Measurements from ENCODE around the gene GASK1A.
"Not testable (repeated sequence)": the region's sequence is repeated elsewhere in the genome, so short reads cannot be mapped to it uniquely, and the experiment has no call there.

The GASK1A gene

DNA sequence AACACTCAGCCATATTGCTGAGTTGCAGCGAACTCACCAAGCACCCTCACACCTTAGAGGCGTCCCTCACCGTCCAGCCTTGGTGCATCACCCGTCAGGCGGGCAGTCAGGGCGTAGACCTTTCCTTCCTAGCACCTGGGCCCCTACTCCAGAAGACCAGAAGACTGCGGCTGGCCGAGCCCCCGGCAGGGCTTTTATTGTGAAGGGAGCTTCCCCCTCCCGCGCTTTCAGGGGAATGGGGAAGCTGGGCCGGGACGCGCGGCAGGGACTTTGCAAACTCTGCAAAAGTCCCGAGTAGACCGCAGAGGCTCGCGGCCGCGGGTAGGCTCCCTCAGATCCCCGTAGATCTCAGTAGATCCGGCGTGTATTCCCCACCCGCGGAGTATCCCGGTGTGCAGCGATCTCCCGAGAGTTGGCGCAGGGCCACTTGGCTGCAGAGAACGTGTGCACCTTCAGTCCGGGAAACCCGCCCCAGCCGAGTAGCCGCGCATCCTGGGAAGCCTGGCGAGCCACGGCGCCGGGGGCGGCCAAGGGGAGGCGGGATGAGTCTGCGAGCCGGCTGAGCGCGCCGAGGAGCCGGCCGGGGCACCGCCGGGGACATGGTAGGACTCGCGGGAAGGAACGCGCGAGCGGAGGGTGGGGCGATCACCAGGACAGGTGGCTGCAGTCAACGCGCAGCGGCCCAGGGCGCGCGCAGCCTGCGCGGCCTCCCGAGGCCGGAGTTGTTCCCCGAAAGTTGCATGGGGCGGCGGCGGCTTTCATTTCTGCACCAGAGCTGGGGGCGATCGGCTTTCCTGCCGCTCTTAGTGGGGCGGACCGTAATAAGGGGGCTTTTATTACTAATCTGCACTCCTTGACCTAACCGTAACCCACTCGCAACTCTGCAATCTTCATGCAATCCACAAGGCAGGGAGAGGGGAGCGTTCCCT lies at the start of gene GASK1A:
Gene GASK1A, plus strand, starts transcription at position 268 of the 929 bp plus-strand sequence. Its CDS starts 332 bp downstream, at position 600.
- DNase-seq (ENCODE audit: extremely low read depth in 1 of 2, low read depth in 1 of 2): no peak

DNA sequence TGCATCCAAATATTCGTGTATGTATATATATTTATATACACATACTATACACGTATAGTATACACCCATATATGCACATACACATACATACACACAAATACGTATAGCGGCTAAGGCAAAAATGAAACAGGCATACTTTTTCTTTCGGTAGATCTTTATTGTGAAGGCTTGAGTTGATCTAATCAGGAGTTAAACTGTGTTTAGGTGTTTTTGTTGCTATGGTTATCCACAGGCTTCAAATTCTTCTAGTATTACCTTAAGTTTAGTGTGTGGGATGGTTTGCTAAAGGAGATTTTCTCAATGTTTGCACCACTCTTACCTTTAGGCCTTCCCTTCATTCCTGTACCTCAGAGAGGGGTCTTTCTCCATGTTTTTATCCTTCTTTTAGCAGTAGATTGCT lies 45.0 kb upstream of the GASK1A start:
- DNase-seq (ENCODE audit: extremely low read depth in 1 of 2, low read depth in 1 of 2): no peak

DNA sequence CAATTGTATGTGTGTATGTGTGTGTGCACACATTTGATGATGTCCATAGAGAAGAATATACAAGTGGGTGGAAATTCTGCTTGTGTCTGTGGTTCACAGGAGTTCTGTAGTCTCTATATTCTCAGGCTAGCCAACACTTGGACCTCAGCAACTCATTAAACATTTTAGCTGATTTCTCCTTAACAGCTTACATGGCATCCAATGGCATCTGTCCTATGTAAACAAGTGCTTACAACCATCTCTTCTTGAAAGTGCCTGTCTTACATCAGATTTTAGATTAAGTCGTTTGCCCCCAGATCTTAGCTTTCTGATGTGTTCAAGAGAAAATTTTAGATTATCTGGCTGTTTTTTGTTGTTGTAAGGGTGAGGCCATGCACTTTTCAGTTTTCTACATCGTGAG lies 44.2 kb upstream of the GASK1A start:
- no peak for DNase-seq (ENCODE audit: extremely low read depth in 1 of 2, low read depth in 1 of 2)

DNA sequence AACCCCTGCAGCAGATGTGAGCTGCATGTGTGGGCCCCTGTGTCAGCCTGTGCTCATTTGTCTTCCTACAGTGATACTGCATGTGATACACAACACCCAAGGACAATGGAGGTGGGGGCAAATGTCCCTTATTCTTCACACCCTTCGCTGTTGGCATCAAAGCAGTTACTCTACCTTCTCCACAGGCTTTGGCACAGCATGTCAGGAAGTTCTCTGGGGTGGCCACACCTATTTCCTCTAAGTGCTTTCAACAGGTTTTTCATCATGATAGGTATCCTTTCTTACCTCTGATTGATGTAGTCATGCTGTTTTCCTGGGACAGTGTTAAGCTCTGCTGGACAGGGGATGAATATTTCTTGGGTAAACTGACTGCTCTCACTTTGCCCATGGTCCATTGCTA lies 43.6 kb upstream of the GASK1A start:
- DNase-seq (ENCODE audit: extremely low read depth in 1 of 2, low read depth in 1 of 2): no peak

DNA sequence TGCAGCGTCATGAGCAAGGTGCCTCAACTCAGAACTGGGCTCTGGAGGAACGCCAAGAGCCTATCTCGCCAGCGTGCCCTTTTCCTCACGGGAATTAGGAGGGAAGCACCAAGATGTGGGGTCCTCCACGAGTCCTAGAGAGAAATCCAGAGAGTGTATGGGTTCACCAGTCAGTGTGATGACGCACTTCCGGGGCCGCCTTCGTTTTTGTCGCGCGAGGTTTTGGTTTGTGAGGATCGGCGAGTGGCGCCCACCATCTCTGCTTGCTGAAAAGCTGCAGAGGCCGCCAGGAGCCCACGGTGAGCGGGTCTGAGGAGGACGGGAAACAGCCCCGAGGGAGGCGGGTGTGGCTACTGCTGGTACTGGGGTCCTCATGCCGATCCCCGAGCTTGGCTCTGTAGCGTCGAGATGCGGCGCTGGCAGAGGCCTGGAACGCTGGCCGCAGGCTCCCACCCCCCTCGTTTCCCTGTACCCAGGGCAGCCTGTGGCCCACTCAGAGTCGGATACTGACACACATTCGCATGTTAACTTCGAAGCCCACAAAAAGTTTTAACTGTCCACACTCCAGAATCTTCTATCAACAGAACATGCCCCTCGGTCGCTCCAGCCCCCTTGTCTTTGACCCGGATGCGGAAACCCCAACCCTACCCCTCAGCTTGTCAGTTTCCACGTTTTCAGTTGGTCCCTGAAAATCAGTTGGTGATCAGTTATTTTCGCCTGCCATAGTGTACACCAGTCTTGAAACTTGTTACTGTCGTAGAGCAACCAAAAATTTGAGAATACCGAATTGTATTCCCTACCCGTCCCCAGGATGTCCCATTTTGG lies 42.7 kb upstream of the GASK1A start:
- no peak for DNase-seq (ENCODE audit: extremely low read depth in 1 of 2, low read depth in 1 of 2)

DNA sequence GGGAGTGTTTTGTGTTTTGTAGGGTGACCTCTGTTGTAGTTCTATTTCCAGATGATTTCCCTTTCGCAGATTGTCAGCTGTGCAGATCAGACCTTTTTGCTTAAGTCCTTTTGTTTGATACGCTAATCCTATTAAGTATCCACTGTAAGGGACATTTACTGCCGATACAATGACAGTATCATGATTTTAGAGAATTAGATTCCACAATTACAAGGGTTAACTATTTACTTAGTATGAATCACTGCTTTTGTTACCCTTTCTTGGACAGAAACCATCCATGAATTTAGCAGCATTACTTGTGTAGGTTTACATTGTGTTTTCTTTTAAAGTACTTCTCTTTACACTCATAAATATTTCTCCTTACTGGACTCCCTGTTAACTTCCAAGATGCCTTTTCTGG lies 41.8 kb upstream of the GASK1A start:
- no peak for DNase-seq (ENCODE audit: extremely low read depth in 1 of 2, low read depth in 1 of 2)

DNA sequence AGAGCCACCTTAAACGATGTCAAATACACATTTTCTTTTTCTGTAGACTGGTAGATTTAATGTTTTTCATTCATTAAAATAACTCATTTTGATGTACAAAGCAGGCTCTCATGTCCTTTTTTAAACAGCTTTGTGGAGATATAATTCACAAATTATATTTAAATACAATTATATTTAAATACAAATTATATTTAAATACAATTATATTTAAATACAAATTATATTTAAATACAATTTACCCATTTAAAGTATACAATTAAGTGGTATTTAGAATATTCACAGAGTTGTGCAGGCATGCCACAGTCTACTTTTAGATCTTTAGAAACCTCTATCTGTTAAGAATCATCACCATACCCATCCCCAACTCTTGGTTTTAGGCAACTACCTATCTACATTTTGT lies 36.4 kb upstream of the GASK1A start:
- no peak for DNase-seq (ENCODE audit: extremely low read depth in 1 of 2, low read depth in 1 of 2)

DNA sequence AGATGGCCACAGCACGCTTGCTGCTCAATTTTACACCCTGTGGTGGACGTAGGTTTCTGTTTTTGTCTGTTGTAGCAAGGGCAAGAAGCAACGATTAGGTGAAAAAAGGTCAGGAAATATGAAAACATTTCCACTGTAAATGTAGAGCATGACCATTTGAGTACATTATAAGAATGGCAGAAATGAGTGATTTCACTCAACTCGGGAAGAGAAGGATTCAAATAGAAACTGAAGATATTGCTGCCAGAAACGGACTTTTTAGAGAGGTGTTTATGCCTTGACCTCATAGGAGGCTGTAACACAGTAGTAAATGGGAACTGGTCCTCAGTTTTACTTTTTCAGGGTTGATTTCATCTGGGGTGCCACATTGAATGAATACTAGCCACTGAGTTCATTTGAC lies 33.1 kb upstream of the GASK1A start:
- no peak for DNase-seq (ENCODE audit: extremely low read depth in 1 of 2, low read depth in 1 of 2)

DNA sequence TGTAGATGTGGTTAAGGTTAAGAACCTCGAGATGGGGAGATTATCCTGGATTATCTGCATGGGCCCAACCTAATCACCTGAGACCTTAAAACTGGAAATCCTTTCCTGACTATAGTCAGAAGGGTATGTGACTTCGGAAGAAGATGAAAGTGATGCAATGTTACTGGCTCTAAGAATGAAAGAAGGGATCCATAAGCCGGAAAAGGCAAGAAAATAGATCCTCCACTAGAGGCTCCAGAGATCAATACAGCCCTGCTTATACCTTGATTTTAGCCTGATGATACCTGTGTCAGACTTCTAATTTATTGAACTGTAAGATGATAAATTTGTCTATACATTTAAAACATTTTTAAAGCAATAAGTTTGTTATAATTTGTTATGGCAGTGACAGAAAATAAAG lies 21.5 kb upstream of the GASK1A start:
- DNase-seq (ENCODE audit: extremely low read depth in 1 of 2, low read depth in 1 of 2): no peak

DNA sequence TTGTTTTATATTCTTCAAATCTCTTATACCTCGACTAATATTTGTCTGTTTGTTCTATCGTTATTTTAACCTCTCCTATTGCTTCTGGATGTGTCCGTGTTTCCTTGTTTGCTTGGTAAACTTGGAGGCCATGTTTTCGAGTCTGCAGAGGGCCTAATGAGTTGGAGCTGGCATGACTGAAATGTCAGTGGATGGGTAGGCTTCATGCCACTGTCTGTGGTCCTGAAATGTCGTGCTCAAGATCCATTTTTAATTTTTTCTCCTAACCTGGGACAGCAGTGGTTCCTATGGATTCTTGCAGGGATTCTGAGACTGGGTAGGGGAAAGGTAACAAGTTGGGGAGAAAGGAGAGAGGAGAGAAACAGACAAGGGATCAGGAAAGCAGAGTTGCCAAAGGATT lies 18.8 kb upstream of the GASK1A start:
- DNase-seq (ENCODE audit: extremely low read depth in 1 of 2, low read depth in 1 of 2): no peak

DNA sequence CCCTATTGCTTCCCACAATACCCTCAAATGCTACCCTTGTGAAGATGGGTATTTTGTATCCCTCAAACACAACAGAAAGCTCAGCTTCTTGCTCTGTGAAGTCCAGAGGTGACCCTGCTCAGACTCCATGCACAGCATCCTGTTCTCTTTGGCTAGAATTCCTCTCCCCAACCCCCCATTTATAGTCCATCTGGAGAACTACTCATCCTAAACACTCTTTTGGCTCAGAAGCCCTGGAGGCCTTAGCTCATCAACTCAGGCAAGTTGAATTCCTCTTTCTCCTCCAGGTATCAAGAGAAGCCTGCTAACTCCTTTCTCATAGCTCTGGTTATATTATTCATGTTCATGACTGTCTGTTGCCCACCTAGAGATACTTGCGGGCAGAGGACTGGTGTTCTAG lies 18.3 kb upstream of the GASK1A start:
- no peak for DNase-seq (ENCODE audit: extremely low read depth in 1 of 2, low read depth in 1 of 2)

DNA sequence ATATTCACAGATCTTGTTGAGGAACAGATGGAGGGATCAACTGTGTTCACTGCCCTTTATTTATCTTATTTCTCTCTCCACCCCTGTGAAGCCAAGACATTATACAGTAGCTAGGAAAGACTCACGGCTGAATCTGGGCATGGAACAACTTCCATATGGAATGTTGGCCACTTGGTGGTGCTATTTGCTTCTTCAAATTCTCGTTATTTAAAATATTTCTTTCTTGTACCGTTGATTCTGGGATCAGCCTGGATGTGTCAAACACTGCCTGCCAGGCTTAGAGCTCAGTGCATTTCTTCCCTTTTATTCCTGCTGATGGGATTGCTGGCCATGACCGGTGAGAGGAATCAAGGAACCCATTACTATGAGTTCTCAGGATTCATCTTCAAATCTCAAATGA lies 17.5 kb upstream of the GASK1A start:
- no peak for DNase-seq (ENCODE audit: extremely low read depth in 1 of 2, low read depth in 1 of 2)

DNA sequence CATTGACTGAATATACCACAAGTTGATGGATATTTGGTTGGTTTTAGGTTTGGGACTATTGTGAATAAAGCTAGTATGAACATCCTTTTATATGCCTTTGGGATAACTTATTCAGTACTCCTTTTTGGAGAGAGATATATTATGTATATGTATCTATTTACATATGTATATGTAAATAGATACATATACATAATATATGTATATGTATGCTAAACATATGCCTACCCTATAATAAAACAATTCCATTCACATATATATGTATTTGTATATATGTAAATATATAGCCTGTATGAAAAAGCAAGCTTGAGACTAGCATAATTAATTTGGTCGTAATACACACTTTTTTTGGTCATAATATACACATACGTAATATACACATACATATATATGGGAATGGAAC lies 15.8 kb upstream of the GASK1A start:
- DNase-seq (ENCODE audit: extremely low read depth in 1 of 2, low read depth in 1 of 2): no peak

DNA sequence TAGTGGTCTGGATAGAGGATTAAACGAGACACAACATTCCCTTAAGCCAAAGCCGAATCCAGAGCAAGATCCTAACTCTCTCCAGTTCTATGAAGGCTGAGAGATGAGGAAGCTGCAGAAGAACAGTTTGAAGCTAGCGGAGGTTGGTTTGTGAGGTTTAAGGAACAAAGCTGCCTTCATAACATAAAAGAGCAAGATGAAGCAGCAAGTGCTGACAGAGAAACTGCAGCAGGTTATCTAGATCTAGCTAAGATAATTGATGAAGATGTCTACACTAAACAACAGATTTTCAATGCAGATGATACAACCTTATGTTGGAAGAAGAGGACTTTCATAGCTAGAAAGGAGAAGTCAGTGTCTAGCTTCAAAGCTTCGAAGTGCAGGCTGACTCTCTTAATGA lies 14.8 kb upstream of the GASK1A start:
- no peak for DNase-seq (ENCODE audit: extremely low read depth in 1 of 2, low read depth in 1 of 2)

DNA sequence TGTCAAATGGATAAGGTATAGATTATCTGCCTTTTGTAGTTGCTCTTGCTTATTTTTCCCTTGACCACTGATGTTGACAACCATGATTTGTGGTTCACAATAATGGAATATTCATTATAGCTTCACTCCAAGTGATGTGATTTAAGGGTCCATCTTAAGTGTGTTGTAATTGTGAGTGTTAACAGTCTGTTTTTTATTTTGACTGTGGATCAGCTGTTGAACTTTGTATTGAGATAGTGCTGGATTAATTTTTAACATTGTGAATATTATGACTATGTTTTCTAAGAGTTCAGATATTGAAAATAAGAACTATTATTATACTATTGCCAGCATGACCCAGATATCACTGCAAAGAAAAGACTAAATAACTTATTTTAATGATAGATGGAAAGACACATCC lies 8.6 kb upstream of the GASK1A start:
- DNase-seq (ENCODE audit: extremely low read depth in 1 of 2, low read depth in 1 of 2): no peak

DNA sequence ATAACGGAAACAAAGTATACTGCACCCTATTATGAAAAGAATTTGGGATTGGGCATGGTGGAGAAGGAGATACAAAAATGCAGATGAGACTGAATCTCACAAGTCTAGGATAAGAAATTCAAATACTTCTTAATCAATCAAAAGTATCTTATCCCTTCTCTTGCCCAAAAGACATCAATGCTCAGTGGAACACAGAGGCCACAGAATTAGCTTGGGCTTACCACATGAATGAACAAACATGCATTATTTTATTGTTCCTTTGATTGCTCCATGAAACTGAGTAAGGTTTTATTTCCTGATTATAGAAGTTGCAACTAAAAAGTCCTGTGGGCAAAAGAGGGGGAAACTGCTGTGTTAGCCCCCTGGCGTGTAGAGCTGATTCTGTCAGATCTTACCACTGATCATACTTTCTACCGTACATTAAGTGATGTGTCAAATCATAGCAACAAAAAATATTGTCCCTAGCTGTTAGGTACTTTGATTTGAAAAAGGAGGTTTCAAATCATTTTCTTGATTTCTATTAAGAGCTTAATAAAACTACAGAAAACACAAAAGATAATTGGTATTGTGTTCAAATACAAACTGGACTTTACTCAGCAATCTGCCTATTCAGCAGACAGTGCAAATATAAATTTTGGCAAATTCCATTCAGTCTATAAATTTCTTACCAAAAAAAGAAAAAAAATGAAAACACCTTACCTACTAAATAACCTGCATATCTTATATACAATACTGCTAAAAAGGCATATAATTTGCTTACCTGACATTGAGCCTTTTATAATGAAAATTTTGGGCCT lies 7.9 kb upstream of the GASK1A start:
- no peak for DNase-seq (ENCODE audit: extremely low read depth in 1 of 2, low read depth in 1 of 2)

DNA sequence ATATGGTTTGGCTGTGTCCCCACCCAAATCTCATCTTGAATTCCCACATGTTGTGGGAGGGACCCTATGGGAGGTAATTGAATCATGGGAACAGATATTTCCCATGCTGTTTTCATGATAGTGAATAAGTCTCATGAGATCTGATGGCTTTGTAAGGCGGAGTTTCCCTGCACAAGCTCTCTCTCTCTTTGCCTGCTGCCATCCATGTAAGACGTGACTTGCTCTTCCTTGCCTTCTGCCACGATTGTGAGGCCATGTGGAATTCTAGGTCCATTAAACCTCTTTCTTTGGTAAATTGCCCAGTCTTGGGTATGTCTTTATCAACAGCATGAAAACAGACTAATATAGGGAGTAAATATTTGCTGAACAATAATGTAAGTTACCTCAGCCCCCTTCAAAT lies 4.2 kb upstream of the GASK1A start:
- DNase-seq (ENCODE audit: extremely low read depth in 1 of 2, low read depth in 1 of 2): not testable (repeated sequence)

DNA sequence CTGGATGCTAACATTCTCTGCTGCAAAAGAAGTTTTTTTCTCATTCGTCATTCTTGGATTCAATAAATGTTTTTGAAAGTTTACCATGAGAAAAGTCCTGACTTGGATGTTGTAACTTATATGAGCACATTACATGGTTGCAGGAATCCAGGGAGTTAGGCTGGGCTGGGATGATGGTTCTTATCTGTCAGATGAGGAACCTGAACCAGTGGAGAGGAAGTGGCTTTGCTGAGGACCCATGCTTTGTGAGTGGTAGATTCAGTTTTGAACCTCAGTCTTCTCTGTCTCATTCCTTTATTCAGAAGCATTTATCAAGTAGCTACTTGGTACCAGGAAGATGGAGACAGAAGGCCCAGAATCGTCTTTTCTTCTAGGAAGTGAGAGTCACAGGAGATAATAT lies 3.7 kb upstream of the GASK1A start:
- no peak for DNase-seq (ENCODE audit: extremely low read depth in 1 of 2, low read depth in 1 of 2)

DNA sequence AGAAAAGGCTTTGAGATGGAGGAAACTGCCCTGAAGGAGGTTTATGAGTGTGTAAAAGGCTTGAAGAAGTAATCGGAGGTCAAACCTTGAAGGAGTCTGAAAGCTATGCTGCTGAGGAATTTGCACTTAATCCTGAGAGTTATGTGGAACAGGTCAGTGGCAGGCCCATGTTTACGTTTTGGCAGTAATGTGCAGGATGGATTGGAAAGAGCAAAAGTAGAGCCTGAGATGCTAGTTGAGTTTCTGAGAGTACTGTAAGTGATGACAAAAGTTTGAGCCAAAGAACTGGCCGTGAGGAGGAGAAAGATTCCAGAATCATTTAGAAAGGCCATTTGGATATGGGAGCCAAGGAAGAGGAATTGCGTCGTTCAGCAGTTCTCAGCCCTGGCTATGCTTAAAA lies 3.2 kb upstream of the GASK1A start:
- no peak for DNase-seq (ENCODE audit: extremely low read depth in 1 of 2, low read depth in 1 of 2)

DNA sequence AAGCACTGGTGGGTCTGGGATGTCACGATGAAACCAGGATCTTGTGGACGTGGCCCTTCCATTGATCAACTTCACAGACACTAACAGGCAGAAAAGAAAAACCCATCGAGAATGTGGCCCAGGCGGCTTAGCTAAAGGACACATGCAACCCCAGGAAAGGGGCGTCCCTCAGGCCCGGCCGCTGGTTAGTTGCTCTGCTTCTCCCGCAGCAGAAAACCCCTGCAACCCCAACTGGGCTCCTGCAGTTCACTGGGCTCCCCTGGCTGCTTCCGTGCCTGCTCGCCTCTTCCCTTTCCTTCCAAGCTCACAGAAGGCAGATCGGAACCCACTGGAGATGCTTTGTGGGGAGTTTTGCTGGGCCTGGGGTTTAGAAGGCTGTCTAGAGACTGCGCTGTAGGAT lies 1.1 kb downstream of the GASK1A start:
- no peak for DNase-seq (ENCODE audit: extremely low read depth in 1 of 2, low read depth in 1 of 2)

DNA sequence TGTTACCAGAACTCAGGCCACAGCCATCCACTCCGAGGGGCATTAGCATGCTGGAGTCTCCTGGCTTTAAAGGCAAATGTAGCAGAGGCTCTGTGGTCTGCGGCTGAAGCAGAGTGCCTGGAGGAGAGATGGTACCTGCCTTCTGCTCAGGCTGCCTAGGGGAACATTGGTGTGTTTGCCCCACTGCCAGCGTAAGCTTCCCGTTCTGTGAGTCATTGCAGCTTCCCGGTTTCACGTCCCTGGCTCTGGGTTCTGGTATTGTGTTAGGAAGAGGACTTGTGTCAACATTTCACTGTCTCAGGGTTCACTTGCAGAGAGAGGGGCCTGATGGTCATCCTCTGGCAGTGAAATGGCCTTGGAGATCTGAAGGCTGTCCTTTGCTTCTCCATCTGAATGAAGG lies 1.8 kb downstream of the GASK1A start:
- DNase-seq (ENCODE audit: extremely low read depth in 1 of 2, low read depth in 1 of 2): no peak
